NCI-H146 treated with DMSO at 0.1 percent for 48 hours (cell line): Measurements from ENCODE around the gene SHH.
"Not testable (repeated sequence)": the region's sequence is repeated elsewhere in the genome, so short reads cannot be mapped to it uniquely, and the experiment has no call there.

Experiments used
- DNase-seq: peaks from one replicate; lab custom pipeline; 2025; ENCODE audit not compliant: unreplicated experiment; lab: John Stamatoyannopoulos, UW

Gene SHH

DNA sequence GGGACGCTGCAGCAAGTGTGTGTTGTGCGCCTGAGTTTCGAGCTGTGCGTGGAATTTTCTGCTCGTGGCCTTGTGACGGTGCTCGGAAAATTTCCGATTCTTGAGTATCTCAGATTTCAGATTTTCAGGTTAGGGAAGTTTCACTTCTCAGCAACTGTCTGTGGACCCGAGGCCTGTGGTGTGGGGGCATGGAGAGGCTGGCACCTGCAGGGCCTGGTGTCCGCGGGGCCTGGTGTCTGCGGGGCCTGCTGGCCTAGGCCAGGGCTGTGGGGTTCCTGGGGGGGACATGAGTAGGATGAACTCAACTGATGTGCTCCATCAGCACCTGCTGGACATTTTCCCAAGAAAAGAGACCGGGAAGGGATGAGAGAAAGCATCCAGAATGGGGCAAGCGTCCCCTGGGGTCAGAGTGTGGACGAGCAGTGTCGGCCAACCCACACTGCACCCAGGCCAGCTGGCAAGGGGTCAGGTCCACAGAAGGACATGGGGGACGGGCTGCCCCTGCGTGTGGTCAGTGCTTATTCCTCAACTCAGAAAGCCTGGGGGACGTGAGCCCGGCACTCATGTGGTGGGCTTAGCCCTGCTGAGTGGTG, 31.3 kb upstream of the SHH start:
- no peak for DNase-seq

GRCh38 chr7:155842496-155843265, 30.4 kb upstream of the SHH start:
- no peak for DNase-seq

GRCh38 chr7:155840909-155841308, 28.6 kb upstream of the SHH start:
- no peak for DNase-seq

DNA sequence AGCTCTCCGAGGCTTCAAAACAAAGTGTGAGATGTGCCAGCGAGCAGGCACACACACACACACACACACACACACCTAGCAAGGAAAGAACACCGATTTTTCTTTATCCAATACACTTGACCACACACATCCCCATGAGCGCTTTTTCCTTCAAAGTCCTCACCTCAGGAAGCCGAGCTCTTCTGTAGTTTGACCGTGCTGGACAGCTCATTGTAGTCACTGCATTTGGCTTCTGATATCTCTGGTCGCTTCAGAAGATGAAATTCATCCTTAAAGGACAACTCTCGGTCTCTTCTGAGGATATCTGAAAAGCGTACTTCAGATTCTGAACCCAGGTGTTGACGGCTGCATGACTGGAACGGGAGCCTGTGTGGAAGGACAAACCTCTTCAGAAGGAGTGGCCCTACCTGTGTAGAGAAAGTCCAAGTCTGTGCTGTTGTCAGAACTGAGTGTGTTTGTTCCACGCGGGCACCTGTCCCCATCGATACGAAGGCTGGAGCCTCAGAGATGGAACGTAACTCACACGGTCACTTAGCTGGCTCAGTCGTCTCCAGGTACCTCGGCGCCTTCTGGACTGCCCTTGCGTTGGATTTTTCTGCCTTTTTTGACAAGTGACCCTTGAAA, 28.1 kb upstream of the SHH start:
- DNase-seq, result no peak

GRCh38 chr7:155839461-155839860, 27.2 kb upstream of the SHH start:
- no peak for DNase-seq

GRCh38 chr7:155838312-155838711, 26.0 kb upstream of the SHH start:
- not testable (repeated sequence) for DNase-seq

DNA sequence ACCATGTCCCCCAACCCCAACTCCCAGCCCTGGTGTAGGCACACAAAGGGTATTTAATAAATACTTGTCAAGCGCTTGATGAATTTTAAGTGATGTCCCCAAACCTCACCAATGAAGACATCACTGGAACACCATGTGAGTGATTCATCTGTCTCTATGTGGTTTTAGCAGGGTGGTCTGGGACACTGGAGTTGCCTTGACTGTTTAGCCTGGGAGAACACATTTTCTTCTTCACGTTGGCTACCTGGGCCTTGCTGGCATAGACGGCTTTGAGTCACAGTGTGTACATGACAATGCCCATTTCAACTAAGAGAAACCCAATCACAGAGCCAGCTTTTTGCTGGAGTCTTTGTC, 24.8 kb upstream of the SHH start:
- DNase-seq, result no peak

- DNase-seq, result no peak
Measured at GRCh38 chr7:155836216-155837125, 24.2 kb upstream of the SHH start.

- DNase-seq, result no peak
Measured at GRCh38 chr7:155835446-155836215, 23.4 kb upstream of the SHH start.

GRCh38 chr7:155834486-155835048, 22.3 kb upstream of the SHH start:
- DNase-seq, result no peak

- DNase-seq, result no peak
Measured at GRCh38 chr7:155833651-155834050, 21.4 kb upstream of the SHH start.

DNA sequence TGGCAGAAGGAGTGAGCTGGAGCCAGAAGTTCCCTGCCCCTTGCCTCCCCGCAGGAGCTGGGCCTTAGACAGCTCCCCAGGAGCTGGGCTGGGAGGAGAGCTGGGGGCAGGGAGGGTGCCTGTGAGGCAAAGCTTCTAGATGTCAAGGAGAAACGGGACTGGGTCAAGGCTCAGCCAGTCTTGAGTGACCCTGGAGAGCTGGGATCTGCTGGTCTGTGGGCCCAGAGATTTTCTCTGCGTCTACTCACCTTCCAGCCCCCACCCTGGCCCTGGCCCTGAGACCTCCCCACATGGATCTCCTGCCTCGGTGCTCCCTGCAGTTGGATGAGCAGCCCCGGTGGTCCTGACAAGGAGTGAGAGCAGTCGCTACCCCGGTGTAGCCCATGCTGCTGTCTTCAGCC, 20.3 kb upstream of the SHH start:
- DNase-seq, result no peak

DNA sequence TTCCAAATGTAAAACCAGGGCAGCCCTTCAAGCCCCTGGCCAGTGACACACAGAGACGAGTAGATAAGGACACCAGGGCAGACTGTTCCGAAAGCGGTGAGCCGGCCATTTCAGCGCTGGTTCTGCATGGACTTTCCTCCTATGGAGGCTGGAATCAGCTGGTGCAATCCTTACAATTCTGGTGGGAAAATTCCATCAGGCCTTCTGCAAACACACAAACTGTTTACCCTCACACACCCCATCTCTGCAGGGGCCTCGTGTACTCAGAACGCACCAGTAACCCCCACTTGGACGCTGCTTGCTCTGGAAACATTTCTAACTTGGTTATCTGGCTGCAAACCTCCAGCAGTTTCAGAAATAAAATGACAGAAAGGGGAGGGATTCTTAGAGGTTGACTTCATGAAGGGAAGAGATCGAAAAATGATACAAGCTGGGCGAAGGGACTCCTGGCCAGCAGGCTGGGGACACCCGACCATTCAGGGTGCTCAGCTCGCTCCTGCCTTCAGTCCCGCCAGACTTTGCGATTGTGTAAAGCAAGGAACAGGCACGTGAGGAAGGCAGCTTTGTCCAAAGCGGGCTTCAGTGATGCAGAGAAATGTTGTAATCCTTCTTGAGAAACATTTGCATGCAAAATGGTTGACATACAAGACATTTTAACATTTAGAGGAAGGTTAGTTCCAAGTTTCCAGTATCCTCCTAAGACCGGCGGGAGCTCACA, 19.7 kb upstream of the SHH start:
- DNase-seq, result no peak

- no peak for DNase-seq
Measured at GRCh38 chr7:155830961-155831806, 18.9 kb upstream of the SHH start.

DNA sequence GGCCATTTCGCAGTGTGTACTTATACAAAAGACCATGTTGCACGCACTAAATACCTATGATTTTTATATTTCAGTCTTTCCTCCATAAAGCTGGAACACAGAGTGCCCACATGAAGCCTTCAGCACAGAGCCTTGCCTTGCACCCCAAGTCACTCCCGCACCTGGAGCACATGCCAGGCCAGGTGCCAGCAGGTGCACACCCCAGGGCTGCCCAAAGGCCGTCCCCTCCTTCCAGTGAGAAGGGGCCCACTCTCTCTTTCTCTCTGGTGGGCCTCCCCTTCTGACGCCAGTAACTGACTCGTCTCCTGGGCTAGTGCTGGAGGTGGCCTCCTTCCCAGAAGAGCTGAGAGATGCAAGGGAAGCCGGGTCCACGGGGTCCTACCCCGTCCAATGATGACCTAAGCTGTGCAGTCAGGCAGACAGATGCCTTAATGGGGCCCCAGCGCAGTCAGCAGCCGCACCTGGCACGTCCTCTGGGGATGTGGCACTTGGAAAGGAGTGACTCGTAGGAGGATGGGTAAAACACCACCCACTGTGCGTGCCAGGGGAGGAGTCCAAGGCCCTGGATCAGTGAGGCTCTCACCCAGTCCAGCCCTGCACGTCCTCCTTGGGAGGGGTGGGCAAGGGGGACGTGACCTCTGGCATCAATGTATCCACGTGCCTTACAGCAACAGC, 17.7 kb upstream of the SHH start:
- no peak for DNase-seq

DNA sequence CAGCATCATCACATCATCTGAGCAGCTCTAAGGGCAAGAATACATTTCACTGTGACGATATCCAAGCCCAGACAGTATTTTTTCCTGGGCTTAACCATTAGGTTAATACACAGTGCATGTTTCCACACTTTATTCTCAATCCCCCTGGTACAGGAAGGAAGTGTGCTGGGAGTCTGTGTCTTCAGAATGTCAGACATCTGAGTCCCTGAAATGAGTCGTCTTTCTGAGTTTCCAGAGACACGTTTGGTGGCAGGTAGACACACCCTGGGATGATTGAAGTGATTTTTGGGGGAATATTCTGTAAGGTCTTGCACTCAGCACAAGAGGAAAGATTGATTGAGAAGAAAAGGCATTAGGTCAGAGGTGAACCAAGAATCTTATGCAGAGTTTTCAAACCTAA, 13.1 kb upstream of the SHH start:
- no peak for DNase-seq

DNA sequence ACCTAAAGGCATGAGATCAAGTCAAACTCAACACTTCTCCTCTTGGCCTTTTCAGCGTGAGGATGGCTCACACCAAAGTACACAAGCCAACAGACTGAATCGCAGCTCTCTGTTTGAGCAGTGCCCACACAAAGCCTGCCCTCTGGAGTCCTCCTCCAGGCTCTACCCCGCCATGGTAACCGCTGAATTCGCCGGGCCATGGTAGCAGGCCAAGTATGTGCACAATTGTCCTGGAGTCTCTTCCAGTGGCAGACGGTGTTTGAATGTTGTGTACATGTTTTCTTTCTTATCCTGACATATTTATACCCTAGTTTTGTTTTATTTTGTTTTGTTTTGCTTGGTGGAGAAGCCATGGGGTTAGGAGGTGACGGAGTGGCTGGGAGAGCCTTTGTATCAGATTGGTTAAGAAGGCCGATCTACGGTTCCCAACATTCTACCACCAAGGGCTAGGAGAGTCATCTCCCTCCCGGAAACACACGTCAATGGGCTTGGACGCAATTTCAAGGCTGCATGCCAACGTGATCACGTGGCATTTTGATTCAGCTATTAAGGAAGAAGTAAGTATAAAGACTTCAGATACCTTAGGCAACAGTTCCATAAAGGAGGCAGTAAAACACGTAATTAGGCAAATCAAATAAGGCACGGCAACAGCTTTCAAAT, 12.1 kb upstream of the SHH start:
- no peak for DNase-seq

DNA sequence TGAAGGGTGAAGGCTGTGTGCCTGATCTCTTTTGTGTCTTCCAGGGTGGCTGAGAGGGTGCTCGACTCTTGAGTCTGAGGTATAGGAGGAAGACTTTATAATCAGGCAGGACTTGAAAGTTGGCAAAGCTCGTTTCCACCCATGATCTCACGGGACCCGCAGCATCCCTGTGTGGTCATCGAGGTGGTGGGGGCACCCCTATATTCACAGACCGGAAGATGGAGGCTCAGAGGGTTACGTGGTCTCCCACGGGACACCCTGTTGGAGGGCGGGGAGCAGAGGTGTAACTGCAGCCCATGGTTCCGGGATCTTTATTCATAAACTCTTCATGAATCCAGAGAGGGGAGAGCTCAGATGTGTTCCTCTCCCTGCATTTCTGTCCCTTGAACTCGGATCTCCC, 9.6 kb upstream of the SHH start:
- no peak for DNase-seq
